ENCODE measurements around the gene PCSK4. TPM values are rescaled to one million over a fixed set of nuclear protein-coding genes. Genes with fewer than 3 reads are reported as not detected.

Gene PCSK4
- total and polyA plus RNA-seq, 2 donors (not counting 3 experiments of a cell fraction or from before 2014, with no cell fraction given) = 1.2 to 1.7 TPM

GRCh38 chr19:1518471-1518870 lies 28.3 kb upstream of the PCSK4 start:
- no peak overlapping the region for H3K9ac ChIP-seq (replicated peaks; ENCODE audit: extremely low read depth, insufficient read depth, low read length)
- H3K27me3 ChIP-seq (ENCODE audit: control insufficient read depth in 2 of 2, insufficient read depth in 2 of 2, low read length in 2 of 2) = peaks cover under 1 to 4% of the 10 kb centered on the region in 2 experiments
- H2AFZ ChIP-seq (ENCODE audit: low read depth, low read length) = no peak overlapping the region
- no peaks in the 10 kb centered on the region for H3K9me3 ChIP-seq (replicated peaks; ENCODE audit: control insufficient read depth, insufficient read depth, low read length)
- H3K27ac ChIP-seq (ENCODE audit: insufficient read depth, low read depth, low read length) = no peak overlapping the region
- no peak overlapping the region for H3K4me3 ChIP-seq (replicated peaks in 1 of 3; ENCODE audit: insufficient read depth in 1 of 3, low read depth in 1 of 3, low read length in 3 of 3)
- no peak for TF ChIP-seq FOS (IDR thresholded peaks at IDR 0.05; ENCODE audit: borderline replicate concordance, insufficient read depth, low read length)
- TF ChIP-seq, protein P1, sequence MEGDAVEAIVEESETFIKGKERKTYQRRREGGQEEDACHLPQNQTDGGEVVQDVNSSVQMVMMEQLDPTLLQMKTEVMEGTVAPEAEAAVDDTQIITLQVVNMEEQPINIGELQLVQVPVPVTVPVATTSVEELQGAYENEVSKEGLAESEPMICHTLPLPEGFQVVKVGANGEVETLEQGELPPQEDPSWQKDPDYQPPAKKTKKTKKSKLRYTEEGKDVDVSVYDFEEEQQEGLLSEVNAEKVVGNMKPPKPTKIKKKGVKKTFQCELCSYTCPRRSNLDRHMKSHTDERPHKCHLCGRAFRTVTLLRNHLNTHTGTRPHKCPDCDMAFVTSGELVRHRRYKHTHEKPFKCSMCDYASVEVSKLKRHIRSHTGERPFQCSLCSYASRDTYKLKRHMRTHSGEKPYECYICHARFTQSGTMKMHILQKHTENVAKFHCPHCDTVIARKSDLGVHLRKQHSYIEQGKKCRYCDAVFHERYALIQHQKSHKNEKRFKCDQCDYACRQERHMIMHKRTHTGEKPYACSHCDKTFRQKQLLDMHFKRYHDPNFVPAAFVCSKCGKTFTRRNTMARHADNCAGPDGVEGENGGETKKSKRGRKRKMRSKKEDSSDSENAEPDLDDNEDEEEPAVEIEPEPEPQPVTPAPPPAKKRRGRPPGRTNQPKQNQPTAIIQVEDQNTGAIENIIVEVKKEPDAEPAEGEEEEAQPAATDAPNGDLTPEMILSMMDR (IDR thresholded peaks at IDR 0.05; ENCODE audit: extremely low read depth in 1 of 2, insufficient read depth in 1 of 2, low read depth in 1 of 2, low read length in 2 of 2) = no peak
- no peak for TF ChIP-seq MYC (IDR thresholded peaks at IDR 0.05; ENCODE audit: low read depth, low read length)
- TF ChIP-seq MAX (IDR thresholded peaks at IDR 0.05; ENCODE audit: insufficient read depth, insufficient read length) = no peak
- BruUV-seq (replicated peaks) = no TSS peak
- no peaks in the 10 kb centered on the region for H3K36me3 ChIP-seq (ENCODE audit: control insufficient read depth in 2 of 2, extremely low read depth in 1 of 2, insufficient read depth in 2 of 2, low read length in 2 of 2)
- FAIRE-seq (no peak), DNase-seq (ENCODE audit: low read depth, low spot score) (no peak)
- ChIA-PET CTCF (interaction anchor here (1.3 kb wide), 1 partner anchor 27 kb away, joined by 3 read pairs; no protein-coding TSS in a partner anchor), POLR2A (no interaction called here)
- H3K79me2 ChIP-seq (ENCODE audit: control insufficient read depth, insufficient read depth, low read length) = no peaks in the 10 kb centered on the region
- no peaks in the 10 kb centered on the region for H4K20me1 ChIP-seq (replicated peaks; ENCODE audit: control insufficient read depth, extremely low read depth, insufficient read depth, low read length)
- no peaks in the 10 kb centered on the region for H3K4me1 ChIP-seq (ENCODE audit: control insufficient read depth, extremely low read depth, insufficient read depth, low read length)
- H3K9me1 ChIP-seq (replicated peaks; ENCODE audit: control insufficient read depth, extremely low read depth, insufficient read depth, low read length) = no peaks in the 10 kb centered on the region
- H3K4me2 ChIP-seq (ENCODE audit: insufficient read depth, low read length) = no peak overlapping the region
- dilution Hi-C loops (cut with MboI; ENCODE audit: extremely low pct_ligation_motif_present, low sequenced_read_pairs) (no loop called here), intact Hi-C loops (cut with micrococcal nuclease) (no loop called here)

GRCh38 chr19:1516395-1516753 lies 26.2 kb upstream of the PCSK4 start:
- no TSS peak for BruUV-seq (replicated peaks)
- no peak overlapping the region for H2AFZ ChIP-seq (ENCODE audit: low read depth, low read length)
- ChIA-PET CTCF (no interaction called here), POLR2A (no interaction called here)
- H3K9ac ChIP-seq (replicated peaks; ENCODE audit: extremely low read depth, insufficient read depth, low read length) = no peak overlapping the region
- no peaks in the 10 kb centered on the region for H3K79me2 ChIP-seq (ENCODE audit: control insufficient read depth, insufficient read depth, low read length)
- TF ChIP-seq GATA2 (IDR thresholded peaks at IDR 0.05; ENCODE audit: insufficient read depth, insufficient read length, low read depth, low read length) (no peak), FOS (IDR thresholded peaks at IDR 0.05; ENCODE audit: borderline replicate concordance, insufficient read depth, low read length) (no peak)
- H3K4me2 ChIP-seq (ENCODE audit: insufficient read depth, low read length) = no peak overlapping the region
- no peaks in the 10 kb centered on the region for H3K9me1 ChIP-seq (replicated peaks; ENCODE audit: control insufficient read depth, extremely low read depth, insufficient read depth, low read length)
- dilution Hi-C loops (cut with MboI; ENCODE audit: extremely low pct_ligation_motif_present, low sequenced_read_pairs) = no loop called here
- H3K27me3 ChIP-seq (ENCODE audit: control insufficient read depth in 2 of 2, insufficient read depth in 2 of 2, low read length in 2 of 2) = peaks cover 0 to 5% of the 10 kb centered on the region in 2 experiments
- H3K4me3 ChIP-seq (replicated peaks in 1 of 3; ENCODE audit: insufficient read depth in 1 of 3, low read depth in 1 of 3, low read length in 3 of 3) = no peak overlapping the region
- no peaks in the 10 kb centered on the region for H4K20me1 ChIP-seq (replicated peaks; ENCODE audit: control insufficient read depth, extremely low read depth, insufficient read depth, low read length)
- DNase-seq (ENCODE audit: low read depth, low spot score) (no peak), FAIRE-seq (no peak)
- no peaks in the 10 kb centered on the region for H3K36me3 ChIP-seq (ENCODE audit: control insufficient read depth in 2 of 2, extremely low read depth in 1 of 2, insufficient read depth in 2 of 2, low read length in 2 of 2)
- intact Hi-C loops (cut with micrococcal nuclease) = no loop called here
- H3K9me3 ChIP-seq (replicated peaks; ENCODE audit: control insufficient read depth, insufficient read depth, low read length) = no peaks in the 10 kb centered on the region
- no peaks in the 10 kb centered on the region for H3K4me1 ChIP-seq (ENCODE audit: control insufficient read depth, extremely low read depth, insufficient read depth, low read length)
- H3K27ac ChIP-seq (ENCODE audit: insufficient read depth, low read depth, low read length) = no peak overlapping the region

All from endothelial cell of umbilical vein (primary cell).